Mesenchymal stem cell (in vitro differentiated cells and primary cell): Measurements from ENCODE around the gene SWSAP1.
"Not testable (repeated sequence)": the region's sequence is repeated elsewhere in the genome, so short reads cannot be mapped to it uniquely, and the experiment has no call there.

Experiments used
- DNase-seq: peaks from one replicate; pipeline ENCODE4 v3.0.0-alpha.2; 2013
- H2AFZ ChIP-seq: one replicate; pipeline ENCODE4 v1.6.1; 2013; ENCODE audit warnings: low read depth, mild to moderate bottlenecking, control low read depth, inconsistent platforms, low read length, moderate library complexity
- H2AK5ac ChIP-seq: 2 replicates; pipeline ENCODE4 v1.6.1; 2013; ENCODE audit warnings: low read length, moderate library complexity, mild to moderate bottlenecking, inconsistent platforms; ENCODE audit not compliant: severe bottlenecking
- H2BK120ac ChIP-seq: one replicate; pipeline ENCODE4 v1.6.1; 2013; ENCODE audit warnings: low read depth, mild to moderate bottlenecking, inconsistent platforms, low read length, moderate library complexity
- H2BK12ac ChIP-seq, 2 experiments: one replicate each; pipeline ENCODE4 v1.6.1; 2013; ENCODE audit warnings: inconsistent platforms in 2 of 2, low read length in 2 of 2, mild to moderate bottlenecking in 2 of 2, moderate library complexity in 2 of 2, control low read depth in 1 of 2
- H2BK15ac ChIP-seq: one replicate; pipeline ENCODE4 v1.6.1; 2013; ENCODE audit warnings: mild to moderate bottlenecking, low read depth, inconsistent platforms; ENCODE audit not compliant: poor library complexity, severe bottlenecking
- H2BK5ac ChIP-seq: 2 replicates; pipeline ENCODE4 v1.6.1; 2013; ENCODE audit warnings: low read depth, mild to moderate bottlenecking, low read length, control low read depth, inconsistent platforms; ENCODE audit not compliant: poor library complexity, severe bottlenecking
- H3K14ac ChIP-seq, 2 experiments: one replicate each; pipeline ENCODE4 v1.6.1; 2013; ENCODE audit warnings: inconsistent platforms in 2 of 2, low read length in 2 of 2, control low read depth in 1 of 2, mild to moderate bottlenecking in 1 of 2, moderate library complexity in 1 of 2
- H3K18ac ChIP-seq, 2 experiments: one replicate each; pipeline ENCODE4 v1.6.1; 2013; ENCODE audit warnings: inconsistent platforms in 2 of 2, low read length in 2 of 2, control low read depth in 1 of 2, low read depth in 1 of 2, mild to moderate bottlenecking in 1 of 2
- H3K23ac ChIP-seq, 2 experiments: one replicate each; pipeline ENCODE4 v1.6.1; 2013; ENCODE audit warnings: inconsistent platforms in 2 of 2, low read length in 2 of 2, mild to moderate bottlenecking in 2 of 2, moderate library complexity in 2 of 2, control low read depth in 1 of 2
- H3K27ac ChIP-seq: 2 replicates; pipeline ENCODE4 v1.5.1; 2013; ENCODE audit warnings: mild to moderate bottlenecking, moderate library complexity, low read length, control low read depth, inconsistent platforms; ENCODE audit not compliant: poor library complexity, severe bottlenecking
- H3K27me3 ChIP-seq, 2 experiments: 2 replicates each; pipeline versions ENCODE4 v1.6.1 to v1.7.0; 2013; ENCODE audit warnings: low read length in 2 of 2, mild to moderate bottlenecking in 2 of 2, moderate library complexity in 2 of 2, control low read depth in 1 of 2, inconsistent platforms in 1 of 2; ENCODE audit not compliant: control insufficient read depth in 1 of 2, insufficient read depth in 1 of 2
- H3K36me3 ChIP-seq, 2 experiments: 2 replicates each; pipeline versions ENCODE4 v1.6.1 to v1.7.0; 2013; ENCODE audit warnings: low read length in 2 of 2, control low read depth in 1 of 2, inconsistent platforms in 1 of 2, low read depth in 1 of 2, mild to moderate bottlenecking in 1 of 2; ENCODE audit not compliant: insufficient read depth in 2 of 2, control insufficient read depth in 1 of 2
- H3K4ac ChIP-seq, 2 experiments: one replicate each; pipeline ENCODE4 v1.6.1; 2013; ENCODE audit warnings: inconsistent platforms in 2 of 2, low read length in 2 of 2, mild to moderate bottlenecking in 2 of 2, moderate library complexity in 2 of 2, control low read depth in 1 of 2, low read depth in 1 of 2
- H3K4me1 ChIP-seq: 2 replicates; pipeline ENCODE4 v1.6.1; 2013; ENCODE audit warnings: low read depth, low read length, control low read depth; ENCODE audit not compliant: control insufficient read depth, insufficient read depth
- H3K4me2 ChIP-seq: 2 replicates; pipeline ENCODE4 v1.6.1; 2013; ENCODE audit warnings: low read length, mild to moderate bottlenecking, inconsistent platforms; ENCODE audit not compliant: poor library complexity, severe bottlenecking
- H3K4me3 ChIP-seq, 2 experiments: 2 replicates each; pipeline versions ENCODE4 v1.5.1 to v1.7.0; 2013; ENCODE audit warnings: low read length in 2 of 2, mild to moderate bottlenecking in 2 of 2, control low read depth in 1 of 2, low read depth in 1 of 2; ENCODE audit not compliant: insufficient read depth in 1 of 2
- H3K79me1 ChIP-seq: replicated peaks from 2 replicates; pipeline ENCODE4 v1.6.1; 2013; ENCODE audit warnings: mild to moderate bottlenecking, control low read depth, low read length, inconsistent platforms; ENCODE audit not compliant: poor library complexity, severe bottlenecking
- H3K9ac ChIP-seq: 2 replicates; pipeline ENCODE4 v1.7.0; 2013; ENCODE audit warnings: mild to moderate bottlenecking, low read length, moderate library complexity
- H3K9me3 ChIP-seq: 2 replicates; pipeline ENCODE4 v1.7.0; 2013; ENCODE audit warnings: mild to moderate bottlenecking, low read length; ENCODE audit not compliant: control insufficient read depth
- H4K8ac ChIP-seq: one replicate; pipeline ENCODE4 v1.6.1; 2013; ENCODE audit warnings: inconsistent platforms, mild to moderate bottlenecking, low read length, moderate library complexity
- H4K91ac ChIP-seq: one replicate; pipeline ENCODE4 v1.6.1; 2013; ENCODE audit warnings: mild to moderate bottlenecking, low read length, inconsistent platforms
- WGBS: methylation state at CpG from one replicate; pipeline ENCODE4 v1.1.7; 2013; ENCODE audit warnings: mixed read lengths; 5-methylcytosine and 5-hydroxymethylcytosine counted together

The SWSAP1 gene

GRCh38 chr19:11331502-11331901 lies 43.0 kb upstream of the SWSAP1 start:
- WGBS = 71% methylated on average over 4 of the region's 4 CpGs
- Histone ChIP-seq H3K79me1 (no peaks in the 10 kb centered on the region), H3K18ac (no peak overlapping the region), H2BK5ac (no peak overlapping the region), H3K4ac (no peak overlapping the region), H3K9me3 (no peaks in the 10 kb centered on the region), H4K91ac (no peak overlapping the region), H2BK12ac (no peak overlapping the region), H3K27ac (no peak overlapping the region), H3K9ac (no peak overlapping the region), H3K14ac (no peak overlapping the region), H3K4me2 (no peak overlapping the region), H2BK15ac (no peak overlapping the region), H2BK120ac (no peak overlapping the region), H3K23ac (no peak overlapping the region), H3K27me3 (no peaks in the 10 kb centered on the region), H2AK5ac (no peak overlapping the region), H3K4me1 (no peaks in the 10 kb centered on the region), H3K4me3 (no peak overlapping the region), H3K36me3 (peaks cover 8 to 46% of the 10 kb centered on the region in 2 experiments), H4K8ac (no peak overlapping the region), H2AFZ (no peak overlapping the region)
- no peak for DNase-seq

- H2BK15ac ChIP-seq = no peak overlapping the region
Measured at GRCh38 chr19:11332822-11333221, 41.6 kb upstream of the SWSAP1 start.

GRCh38 chr19:11333838-11334237 lies 40.6 kb upstream of the SWSAP1 start:
- H3K36me3 ChIP-seq = peaks cover 10 to 39% of the 10 kb centered on the region in 2 experiments
- H2AK5ac ChIP-seq, H3K4ac ChIP-seq, H2AFZ ChIP-seq, H4K91ac ChIP-seq, H3K4me3 ChIP-seq, DNase-seq, H3K4me2 ChIP-seq, H3K14ac ChIP-seq, H2BK120ac ChIP-seq, H3K9ac ChIP-seq, H3K27me3 ChIP-seq, H2BK15ac ChIP-seq, H2BK5ac ChIP-seq, H3K79me1 ChIP-seq, H3K23ac ChIP-seq, H4K8ac ChIP-seq, H3K18ac ChIP-seq, H3K4me1 ChIP-seq, H3K9me3 ChIP-seq, H3K27ac ChIP-seq, H2BK12ac ChIP-seq: not testable (repeated sequence)
- WGBS = 92% methylated on average over 9 of the region's 9 CpGs

More at GRCh38 chr19:11332822-11333221, 41.6 kb upstream of the SWSAP1 start:
- no peak overlapping the region for H3K14ac ChIP-seq
- no peak overlapping the region for H3K4me2 ChIP-seq
- no peak overlapping the region for H3K9ac ChIP-seq
- H3K36me3 ChIP-seq = peaks cover 10 to 39% of the 10 kb centered on the region in 2 experiments
- H3K27me3 ChIP-seq = no peaks in the 10 kb centered on the region
- H3K27ac ChIP-seq = no peak overlapping the region
- H3K4me1 ChIP-seq = no peaks in the 10 kb centered on the region
- H3K23ac ChIP-seq = no peak overlapping the region
- no peaks in the 10 kb centered on the region for H3K9me3 ChIP-seq
- DNase-seq = no peak
- H2BK120ac ChIP-seq = no peak overlapping the region
- H3K4ac ChIP-seq = no peak overlapping the region
- H3K18ac ChIP-seq = no peak overlapping the region
- no peak overlapping the region for H4K8ac ChIP-seq
- no peak overlapping the region for H2BK5ac ChIP-seq
- H4K91ac ChIP-seq = no peak overlapping the region
- H2AK5ac ChIP-seq = no peak overlapping the region
- no peaks in the 10 kb centered on the region for H3K79me1 ChIP-seq
- no peak overlapping the region for H2BK12ac ChIP-seq
- H3K4me3 ChIP-seq = no peak overlapping the region
- H2AFZ ChIP-seq = no peak overlapping the region
- WGBS = 97% methylated on average over 5 of the region's 5 CpGs

- no peak overlapping the region for H2AFZ ChIP-seq
- peaks cover 17% of the 10 kb centered on the region for H3K4me1 ChIP-seq
- H3K79me1 ChIP-seq = no peaks in the 10 kb centered on the region
- H3K14ac ChIP-seq = no peak overlapping the region
- no peak overlapping the region for H4K8ac ChIP-seq
- H2BK12ac ChIP-seq = no peak overlapping the region
- H4K91ac ChIP-seq = no peak overlapping the region
- H3K27ac ChIP-seq = no peak overlapping the region
- H2BK5ac ChIP-seq = no peak overlapping the region
- no peak overlapping the region for H2AK5ac ChIP-seq
- no peak overlapping the region for H3K23ac ChIP-seq
- H3K9me3 ChIP-seq = no peaks in the 10 kb centered on the region
- no peak overlapping the region for H3K9ac ChIP-seq
- H3K4me3 ChIP-seq = no peak overlapping the region
- no peaks in the 10 kb centered on the region for H3K27me3 ChIP-seq
- DNase-seq = no peak
- H3K4ac ChIP-seq = no peak overlapping the region
- 93% methylated on average over 16 of the region's 17 CpGs for WGBS
- H2BK120ac ChIP-seq = no peak overlapping the region
- H3K18ac ChIP-seq = no peak overlapping the region
- H3K4me2 ChIP-seq = no peak overlapping the region
- no peak overlapping the region for H2BK15ac ChIP-seq
- H3K36me3 ChIP-seq = peaks cover 10 to 33% of the 10 kb centered on the region in 2 experiments
Measured at GRCh38 chr19:11335449-11336146, 38.9 kb upstream of the SWSAP1 start.
